Measurements from ENCODE around the gene ATPAF2. TPM values are rescaled to one million over a fixed set of nuclear protein-coding genes. Genes with fewer than 3 reads are reported as not detected.

ATPAF2 gene
- total RNA-seq, 1 experiment from 2014 or later: 46.1 TPM

- Histone ChIP-seq H3K4me3 (replicated peaks in 1 of 2; ENCODE audit: low read depth in 1 of 2, low read length in 2 of 2) (no peak overlapping the region), H3K4me1 (ENCODE audit: control insufficient read depth in 1 of 2, insufficient read depth in 2 of 2, low read length in 2 of 2) (0 out of 4 replicates have a peak, but pooled peaks cover 0 to 4% of the 10 kb centered on the region in 2 experiments), H3K9me2 (ENCODE audit: insufficient read depth) (no peaks in the 10 kb centered on the region), H3K79me2 (ENCODE audit: insufficient read depth, low read length) (no peaks in the 10 kb centered on the region), H3K27me3 (ENCODE audit: insufficient read depth, low read length) (no peaks in the 10 kb centered on the region), H3K9ac (ENCODE audit: low read length) (no peak overlapping the region), H4K20me1 (ENCODE audit: insufficient read depth) (no peaks in the 10 kb centered on the region), H3K9me3 (ENCODE audit: control insufficient read depth in 1 of 2, insufficient read depth in 1 of 2, low read depth in 1 of 2, low read length in 2 of 2) (no peaks in the 10 kb centered on the region), H3K27ac (ENCODE audit: low read depth, low read length) (no peak overlapping the region), H3K36me3 (ENCODE audit: control insufficient read depth in 1 of 2, insufficient read depth in 2 of 2, low read length in 2 of 2) (no peaks in the 10 kb centered on the region), H2AFZ (ENCODE audit: low read depth, low read length, poor library complexity, severe bottlenecking) (no peak overlapping the region), H3K4me2 (ENCODE audit: low read length) (no peak overlapping the region)
- BruUV-seq (replicated peaks): no TSS peak
- TF ChIP-seq POLR2AphosphoS5 (IDR thresholded peaks at IDR 0.05; ENCODE audit: low read depth, low read length) (no peak), POLR2A (IDR thresholded peaks at IDR 0.05; ENCODE audit: borderline replicate concordance, extremely low read depth, insufficient read depth, insufficient read length) (no peak), ZBTB33 (IDR thresholded peaks at IDR 0.05; ENCODE audit: extremely low read depth, insufficient replicate concordance, low read length) (no peak), RAD21 (IDR thresholded peaks at IDR 0.05; ENCODE audit: low read depth) (no peak), MAX (IDR thresholded peaks at IDR 0.05) (no peak)
- no peak for DNase-seq (ENCODE audit: low read depth, low spot score)
- ChIA-PET RAD21 (ENCODE audit: low non-redundant PET in 1 of 2, low total read pairs in 2 of 2, uncharacterized antibody in 2 of 2, unreplicated experiment in 2 of 2) (no interaction called here), CTCF (interaction anchor here (2.0 kb wide), 1 partner anchor 14 kb away, joined by 4 read pairs; no protein-coding TSS in a partner anchor), POLR2A (no interaction called here)
- ATAC-seq: no peak
- intact Hi-C loops (cut with micrococcal nuclease): no loop called here
These were observed 34.6 kb downstream of the ATPAF2 start for GRCh38 chr17:18004345-18004744.

- intact Hi-C loops (cut with micrococcal nuclease): no loop called here
- CTCF ChIA-PET: no interaction called here
- TF ChIP-seq FOSL1 (IDR thresholded peaks at IDR 0.05; ENCODE audit: low read depth): no peak
These were observed 36.8 kb downstream of the ATPAF2 start for GRCh38 chr17:18002171-18002570.

More at GRCh38 chr17:18002171-18002570, 36.8 kb downstream of the ATPAF2 start:
- Histone ChIP-seq H2AFZ (ENCODE audit: low read depth, low read length, poor library complexity, severe bottlenecking) (no peak overlapping the region), H3K4me2 (ENCODE audit: low read length) (no peak overlapping the region), H3K9me3 (ENCODE audit: control insufficient read depth in 1 of 2, insufficient read depth in 1 of 2, low read depth in 1 of 2, low read length in 2 of 2) (no peaks in the 10 kb centered on the region), H3K27ac (ENCODE audit: low read depth, low read length) (no peak overlapping the region), H3K79me2 (ENCODE audit: insufficient read depth, low read length) (no peaks in the 10 kb centered on the region), H3K4me1 (ENCODE audit: control insufficient read depth in 1 of 2, insufficient read depth in 2 of 2, low read length in 2 of 2) (0 out of 4 replicates have a peak, but pooled peaks cover 0 to 4% of the 10 kb centered on the region in 2 experiments), H3K9ac (ENCODE audit: low read length) (no peak overlapping the region), H3K4me3 (replicated peaks in 1 of 2; ENCODE audit: low read depth in 1 of 2, low read length in 2 of 2) (no peak overlapping the region), H3K27me3 (ENCODE audit: insufficient read depth, low read length) (no peaks in the 10 kb centered on the region), H4K20me1 (ENCODE audit: insufficient read depth) (no peaks in the 10 kb centered on the region), H3K9me2 (ENCODE audit: insufficient read depth) (no peaks in the 10 kb centered on the region), H3K36me3 (ENCODE audit: control insufficient read depth in 1 of 2, insufficient read depth in 2 of 2, low read length in 2 of 2) (no peaks in the 10 kb centered on the region)
- ChIA-PET RAD21 (ENCODE audit: low non-redundant PET in 1 of 2, low total read pairs in 2 of 2, uncharacterized antibody in 2 of 2, unreplicated experiment in 2 of 2) (no interaction called here), POLR2A (no interaction called here)
- DNase-seq (ENCODE audit: low read depth, low spot score): no peak
- BruUV-seq (replicated peaks): no TSS peak
- no peak for ATAC-seq
